Measurements from ENCODE around the gene ADAMTSL4.
"Not testable (repeated sequence)": the region's sequence is repeated elsewhere in the genome, so short reads cannot be mapped to it uniquely, and the experiment has no call there.

The ADAMTSL4 gene

DNA sequence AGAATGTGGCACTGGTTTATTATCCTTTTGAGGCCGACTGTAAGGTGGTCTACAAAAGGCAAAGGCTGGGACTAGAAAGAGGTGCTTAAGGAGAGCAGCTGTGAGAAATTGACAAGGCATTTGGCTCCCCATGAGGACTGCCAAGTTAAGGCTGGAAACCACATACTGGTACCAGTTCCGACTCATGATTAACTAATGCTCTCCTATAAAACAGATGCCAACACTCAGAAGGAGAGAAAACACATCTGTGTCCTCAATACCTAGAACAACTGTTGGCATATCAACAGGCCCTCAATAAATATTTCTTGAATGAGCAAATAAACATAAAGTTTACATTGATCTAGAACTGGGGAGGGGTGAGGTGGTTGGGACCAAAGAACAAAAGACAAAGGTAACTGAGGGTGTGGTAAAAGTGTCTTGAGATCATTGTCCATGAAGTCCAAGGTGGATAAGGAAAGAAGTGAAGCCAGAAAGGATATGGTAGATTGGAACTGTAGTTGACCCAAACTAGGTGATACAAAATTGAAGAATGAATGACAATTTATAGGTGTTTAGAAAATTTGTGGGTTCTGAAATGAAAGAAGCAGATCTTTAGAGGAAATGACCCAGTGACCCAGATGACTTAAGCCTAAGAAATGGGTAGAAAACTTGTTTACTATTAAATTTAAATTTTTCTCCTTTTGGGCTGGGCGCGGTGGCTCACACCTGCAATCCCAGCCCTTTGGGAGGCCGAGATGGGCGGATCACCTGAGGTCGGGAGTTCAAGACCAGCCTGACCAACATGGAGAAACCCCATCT, 47.1 kb downstream of the ADAMTSL4 start:
- no peak overlapping the region for H3K27ac Mint-ChIP-seq
- no peaks in the 10 kb centered on the region for H3K27me3 Mint-ChIP-seq
- intact Hi-C loops (cut with micrococcal nuclease): no loop called here
- peaks cover 20% of the 10 kb centered on the region for H3K4me1 Mint-ChIP-seq (ENCODE audit: low read depth)
- no peak overlapping the region for H3K4me3 Mint-ChIP-seq
- H3K9me3 Mint-ChIP-seq: no peaks in the 10 kb centered on the region
- H3K36me3 Mint-ChIP-seq (ENCODE audit: low read depth): peaks cover 12% of the 10 kb centered on the region

DNA sequence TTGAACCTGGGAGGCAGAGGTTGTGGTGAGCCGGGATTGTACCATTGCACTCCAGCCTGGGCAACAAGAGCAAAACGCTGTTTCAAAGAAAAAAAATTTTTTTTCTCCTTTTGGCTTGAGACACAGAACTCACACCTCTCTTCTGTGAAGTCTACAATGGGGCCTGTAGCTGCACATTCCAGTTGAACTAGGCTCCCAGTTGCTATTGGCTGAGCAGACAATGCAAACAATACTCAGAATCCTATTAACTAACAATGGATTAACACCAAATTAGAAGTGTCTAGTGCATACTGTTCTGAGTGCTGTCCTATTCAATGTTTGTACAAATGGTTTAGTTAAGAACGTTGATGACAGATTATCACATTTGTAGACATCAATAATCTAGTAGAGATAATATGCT, 47.8 kb downstream of the ADAMTSL4 start:
- H3K4me3 Mint-ChIP-seq: no peak overlapping the region
- intact Hi-C loops (cut with micrococcal nuclease): no loop called here
- no peak overlapping the region for H3K27ac Mint-ChIP-seq
- H3K27me3 Mint-ChIP-seq: no peaks in the 10 kb centered on the region
- peaks cover 12% of the 10 kb centered on the region for H3K36me3 Mint-ChIP-seq (ENCODE audit: low read depth)
- H3K9me3 Mint-ChIP-seq: no peaks in the 10 kb centered on the region
- peaks cover 20% of the 10 kb centered on the region for H3K4me1 Mint-ChIP-seq (ENCODE audit: low read depth)

DNA sequence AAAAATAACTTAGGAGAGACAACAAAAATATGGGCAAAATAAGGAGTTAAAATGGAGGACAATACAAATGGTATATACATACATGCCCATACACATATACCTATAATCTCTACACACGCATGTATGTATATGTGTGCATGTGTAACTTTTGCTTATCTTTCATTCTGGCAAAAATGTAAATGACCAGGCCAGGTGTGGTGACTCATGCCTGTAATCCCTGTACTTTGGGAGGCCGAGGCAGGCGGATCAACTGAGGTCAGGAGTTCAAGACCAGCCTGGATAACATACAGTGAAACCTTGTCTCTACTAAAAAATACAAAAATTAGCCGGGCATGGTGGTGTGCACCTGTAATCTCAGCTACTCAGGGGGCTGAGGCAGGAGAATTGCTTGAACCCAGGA, 49.1 kb downstream of the ADAMTSL4 start:
- H3K4me1 Mint-ChIP-seq (ENCODE audit: low read depth): peaks cover 22% of the 10 kb centered on the region
- H3K27ac Mint-ChIP-seq; intact Hi-C loops (cut with micrococcal nuclease); H3K9me3 Mint-ChIP-seq; H3K4me3 Mint-ChIP-seq; H3K27me3 Mint-ChIP-seq: not testable (repeated sequence)
- peaks cover 12% of the 10 kb centered on the region for H3K36me3 Mint-ChIP-seq (ENCODE audit: low read depth)

DNA sequence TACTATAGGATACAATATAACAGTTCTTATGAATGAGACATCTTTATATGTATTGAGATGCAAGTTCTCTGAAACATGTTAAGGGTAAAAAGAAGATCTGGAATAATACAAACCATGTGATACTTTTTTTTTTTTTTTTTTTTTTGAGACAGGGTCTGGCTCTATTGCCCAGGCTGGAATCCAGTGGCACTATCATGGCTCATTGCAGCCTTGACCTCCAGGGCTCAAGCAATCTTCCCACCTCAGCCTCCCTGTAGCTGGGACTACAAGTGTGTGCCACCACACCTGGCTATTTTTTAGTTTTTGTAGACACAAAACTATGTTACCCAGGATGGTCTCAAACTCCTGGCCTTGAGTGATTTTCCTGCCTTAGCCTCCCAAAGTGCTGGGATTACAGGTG, 52.3 kb downstream of the ADAMTSL4 start:
- no peak overlapping the region for H3K4me3 Mint-ChIP-seq
- no peaks in the 10 kb centered on the region for H3K9me3 Mint-ChIP-seq
- intact Hi-C loops (cut with micrococcal nuclease): no loop called here

DNA sequence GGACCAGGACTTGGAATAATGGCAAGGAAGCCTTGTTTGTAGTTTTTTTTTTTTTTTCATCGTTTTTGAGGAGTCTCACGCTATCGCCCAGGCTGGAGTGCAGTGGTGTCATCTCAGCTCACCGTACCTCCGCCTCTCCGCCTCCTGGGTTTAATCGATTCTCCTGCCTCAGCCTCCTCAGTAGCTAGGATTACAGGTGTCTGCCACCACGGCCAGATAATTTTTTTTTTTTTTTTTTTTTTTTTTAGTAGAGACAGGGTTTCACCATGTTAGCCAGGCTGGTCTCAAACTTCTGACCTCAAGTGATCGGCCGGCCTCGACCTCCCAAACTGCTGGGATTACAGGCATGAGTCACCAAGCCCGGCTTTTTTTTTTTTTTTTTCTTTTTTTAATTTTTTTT, 53.2 kb downstream of the ADAMTSL4 start:
- H3K4me3 Mint-ChIP-seq, H3K27ac Mint-ChIP-seq, H3K9me3 Mint-ChIP-seq, H3K27me3 Mint-ChIP-seq: not testable (repeated sequence)
- peaks cover 20% of the 10 kb centered on the region for H3K4me1 Mint-ChIP-seq (ENCODE audit: low read depth)
- intact Hi-C loops (cut with micrococcal nuclease): loop anchor here (2.0 kb wide), 1 partner anchor 14 kb away; no protein-coding TSS in a partner anchor
- peaks cover 12% of the 10 kb centered on the region for H3K36me3 Mint-ChIP-seq (ENCODE audit: low read depth)

More for the DNA sequence above, 52.3 kb downstream of the ADAMTSL4 start:
- peaks cover 12% of the 10 kb centered on the region for H3K36me3 Mint-ChIP-seq (ENCODE audit: low read depth)
- peaks cover 21% of the 10 kb centered on the region for H3K4me1 Mint-ChIP-seq (ENCODE audit: low read depth)
- no peaks in the 10 kb centered on the region for H3K27me3 Mint-ChIP-seq
- peak overlapping the region; percentile 52 for H3K27ac Mint-ChIP-seq

DNA sequence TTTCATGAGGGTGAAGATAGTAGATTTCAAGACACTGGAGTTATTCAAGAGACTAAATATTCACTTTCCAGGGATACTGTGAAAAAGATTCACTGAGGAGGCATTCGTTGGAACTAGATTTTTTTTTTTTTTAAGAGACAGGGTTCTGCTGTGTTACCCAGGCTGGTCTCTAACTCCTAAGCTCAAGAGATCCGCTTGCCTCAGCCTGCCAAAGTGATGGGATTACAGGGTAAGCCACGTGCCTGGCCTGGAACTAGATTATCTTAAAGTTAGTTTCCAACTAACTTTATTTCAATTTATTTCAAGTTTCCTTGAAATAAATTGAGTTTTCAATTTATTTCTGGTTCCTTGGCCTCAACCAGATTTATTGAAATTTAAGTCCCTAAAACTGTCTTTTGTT, 54.5 kb downstream of the ADAMTSL4 start:
- Mint-ChIP-seq H3K27ac (peak overlapping the region; percentile 10), H3K36me3 (ENCODE audit: low read depth) (peaks cover 12% of the 10 kb centered on the region), H3K4me3 (no peak overlapping the region), H3K4me1 (ENCODE audit: low read depth) (peaks cover 20% of the 10 kb centered on the region), H3K27me3 (no peaks in the 10 kb centered on the region), H3K9me3 (no peaks in the 10 kb centered on the region)
- intact Hi-C loops (cut with micrococcal nuclease): loop anchor here (2.0 kb wide), 1 partner anchor 15 kb away; no protein-coding TSS in a partner anchor

DNA sequence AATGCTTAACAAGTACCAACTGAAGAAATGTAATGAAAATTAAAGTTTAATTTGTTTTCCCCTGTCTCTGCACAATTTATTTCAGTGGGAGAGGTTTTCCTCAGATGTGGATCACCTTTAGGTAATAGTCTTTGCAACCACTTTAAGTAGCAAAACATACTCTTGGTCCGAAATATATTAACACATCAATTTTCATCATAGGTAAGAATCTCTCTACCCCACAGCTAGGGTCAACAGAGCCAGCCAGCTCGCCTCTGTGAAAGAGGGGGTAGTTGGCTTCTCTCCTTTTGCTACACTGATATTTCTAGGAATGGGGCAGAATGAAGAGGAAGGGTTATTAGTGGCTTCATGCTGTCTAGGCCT, 55.0 kb downstream of the ADAMTSL4 start:
- peaks cover 20% of the 10 kb centered on the region for H3K4me1 Mint-ChIP-seq (ENCODE audit: low read depth)
- no peaks in the 10 kb centered on the region for H3K9me3 Mint-ChIP-seq
- H3K27me3 Mint-ChIP-seq: no peaks in the 10 kb centered on the region
- peak overlapping the region; percentile 34 for H3K27ac Mint-ChIP-seq
- peaks cover 12% of the 10 kb centered on the region for H3K36me3 Mint-ChIP-seq (ENCODE audit: low read depth)
- intact Hi-C loops (cut with micrococcal nuclease): no loop called here
- H3K4me3 Mint-ChIP-seq: no peak overlapping the region

DNA sequence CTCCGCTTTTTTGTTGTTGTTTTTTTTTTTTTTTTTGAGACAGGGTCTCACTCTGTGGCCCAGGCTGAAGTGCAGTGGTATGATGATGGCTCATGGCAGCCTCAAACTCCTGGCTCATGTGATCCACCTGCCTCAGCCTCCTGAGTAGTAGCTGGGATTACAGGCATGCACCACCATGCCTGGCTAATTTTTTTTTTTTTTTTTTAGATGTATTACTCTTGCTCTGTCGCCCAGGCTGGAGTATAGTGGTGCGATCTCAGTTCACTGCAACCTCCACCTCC, 56.2 kb downstream of the ADAMTSL4 start:
- H3K27me3 Mint-ChIP-seq; H3K9me3 Mint-ChIP-seq; H3K36me3 Mint-ChIP-seq (ENCODE audit: low read depth); intact Hi-C loops (cut with micrococcal nuclease); H3K4me3 Mint-ChIP-seq: not testable (repeated sequence)
- Mint-ChIP-seq H3K27ac (peak overlapping the region; percentile 34), H3K4me1 (ENCODE audit: low read depth) (peaks cover 28% of the 10 kb centered on the region)

DNA sequence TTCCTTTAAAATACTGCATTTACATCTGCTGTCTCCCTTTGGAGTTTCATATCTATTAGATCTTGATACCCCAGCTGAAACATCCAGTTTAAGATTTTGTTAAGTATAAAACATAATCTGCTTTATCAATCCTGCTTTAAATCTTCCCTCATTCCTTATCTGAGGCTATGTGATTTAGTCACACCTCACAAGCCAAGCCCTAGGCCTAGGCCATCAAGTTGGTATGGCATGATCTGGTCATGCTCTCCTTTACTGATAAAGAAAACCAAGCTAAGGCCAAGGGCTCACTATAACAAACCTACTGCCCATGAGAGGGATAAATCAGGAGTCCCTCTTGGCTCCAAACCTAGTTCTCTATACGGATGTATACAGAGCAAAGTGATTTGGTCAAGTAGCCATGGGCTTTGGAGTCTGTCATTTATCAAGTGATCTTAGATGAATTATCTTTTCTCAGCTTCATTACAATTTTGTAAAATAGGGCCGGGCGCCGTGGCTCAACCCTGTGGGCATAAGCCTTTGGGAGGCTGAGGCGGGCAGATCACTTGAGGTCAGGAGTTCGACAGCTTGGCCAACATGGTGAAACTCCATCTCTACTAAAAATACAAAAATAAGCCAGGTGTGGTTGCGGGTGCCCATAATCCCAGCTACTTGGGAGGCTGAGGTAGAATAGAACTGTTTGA, 57.4 kb downstream of the ADAMTSL4 start:
- H3K27ac Mint-ChIP-seq: no peak overlapping the region
- H3K4me3 Mint-ChIP-seq: no peak overlapping the region
- no peaks in the 10 kb centered on the region for H3K9me3 Mint-ChIP-seq
- no peaks in the 10 kb centered on the region for H3K36me3 Mint-ChIP-seq (ENCODE audit: low read depth)
- no peaks in the 10 kb centered on the region for H3K27me3 Mint-ChIP-seq
- intact Hi-C loops (cut with micrococcal nuclease): no loop called here
- H3K4me1 Mint-ChIP-seq (ENCODE audit: low read depth): peaks cover 35% of the 10 kb centered on the region

DNA sequence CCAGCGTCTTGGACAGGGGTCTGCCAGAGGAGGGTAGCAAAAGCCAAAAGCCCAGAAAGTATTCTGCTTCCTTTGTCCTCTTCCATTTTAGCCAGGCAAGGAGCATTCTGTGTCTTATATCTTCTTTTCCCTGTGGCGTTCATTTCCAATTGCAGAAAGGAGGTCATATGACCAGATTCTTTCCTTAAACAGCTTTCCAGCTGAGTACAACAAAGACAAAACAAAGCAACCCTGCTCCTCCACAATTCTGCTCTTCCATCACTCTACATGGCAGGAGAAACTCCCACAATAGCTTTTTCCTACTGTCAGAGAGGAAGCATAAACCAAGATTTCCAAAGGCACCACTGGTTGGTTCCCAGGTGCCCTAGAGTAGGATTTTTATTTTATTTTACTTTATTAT, 60.5 kb downstream of the ADAMTSL4 start:
- intact Hi-C loops (cut with micrococcal nuclease): loop anchor here (2.0 kb wide), 1 partner anchor 19 kb away; the partner anchor contains the start of gene ENSA
- peaks cover 49% of the 10 kb centered on the region for H3K4me1 Mint-ChIP-seq (ENCODE audit: low read depth)
- no peaks in the 10 kb centered on the region for H3K27me3 Mint-ChIP-seq
- H3K36me3 Mint-ChIP-seq (ENCODE audit: low read depth): no peaks in the 10 kb centered on the region
- no peaks in the 10 kb centered on the region for H3K9me3 Mint-ChIP-seq
- H3K27ac Mint-ChIP-seq: peak overlapping the region; percentile 94
- H3K4me3 Mint-ChIP-seq: no peak overlapping the region
